Subcutaneous abdominal adipose tissue (tissue), 5 donors: ENCODE measurements around the gene KIAA0040.

Experiments used
- H3K27ac ChIP-seq: one replicate; pipeline ENCODE4 v1.7.0; 2013; ENCODE audit warnings: low read depth, mild to moderate bottlenecking, inconsistent platforms, low read length, moderate library complexity
- H3K27me3 ChIP-seq, 5 donors: one replicate each; pipeline ENCODE4 v1.7.0; 2013; ENCODE audit warnings: low read length in 5 of 5, inconsistent platforms in 1 of 5; ENCODE audit not compliant: control insufficient read depth in 5 of 5, insufficient read depth in 4 of 5
- H3K36me3 ChIP-seq, 5 donors: one replicate each; pipeline ENCODE4 v1.7.0; 2013; ENCODE audit warnings: low read length in 5 of 5; ENCODE audit not compliant: control insufficient read depth in 5 of 5, insufficient read depth in 5 of 5
- H3K4me1 ChIP-seq, 5 donors: one replicate each; pipeline ENCODE4 v1.7.0; 2013; ENCODE audit warnings: low read length in 5 of 5, mild to moderate bottlenecking in 3 of 5, moderate library complexity in 1 of 5; ENCODE audit not compliant: control insufficient read depth in 5 of 5, insufficient read depth in 5 of 5
- H3K4me3 ChIP-seq, 5 donors: one replicate each; pipeline ENCODE4 v1.7.0; 2013; ENCODE audit warnings: low read length in 5 of 5, low read depth in 1 of 5
- H3K9ac ChIP-seq, 5 donors: one replicate each; pipeline ENCODE4 v1.7.0; 2013; ENCODE audit warnings: low read length in 5 of 5, mild to moderate bottlenecking in 4 of 5, moderate library complexity in 3 of 5
- H3K9me3 ChIP-seq, 5 donors: one replicate each; pipeline ENCODE4 v1.7.0; 2013; ENCODE audit warnings: low read length in 5 of 5; ENCODE audit not compliant: control insufficient read depth in 5 of 5
- donor health status: healthy.
- donor health status: healthy.
- donor health status: healthy.
- donor health status: healthy.
- donor health status: healthy.

Gene KIAA0040

GRCh38 chr1:175192630-175193526 is at the start of gene KIAA0040:
Gene KIAA0040, minus strand, starts transcription at chr1:175192776. Its CDS starts 31,763 bp downstream, at chr1:175161013.
- peak within 1 kb of the TSS; percentile 83 to 94 (median 87) for H3K9ac ChIP-seq
- H3K4me1 ChIP-seq: peaks cover 8 to 60% (median 50%) of the 10 kb centered on the region in 5 donors

GRCh38 chr1:175237389-175237788 is 44.8 kb upstream of the KIAA0040 start:
- peaks cover 1 to 15% (median 9%) of the 10 kb centered on the region in 5 donors for H3K4me1 ChIP-seq
- no peaks in the 10 kb centered on the region for H3K36me3 ChIP-seq
- H3K4me3 ChIP-seq: no peak overlapping the region
- H3K27ac ChIP-seq: no peak overlapping the region
- H3K27me3 ChIP-seq: no peaks in the 10 kb centered on the region
- H3K9me3 ChIP-seq: no peaks in the 10 kb centered on the region
- H3K9ac ChIP-seq: no peak overlapping the region

More at GRCh38 chr1:175192630-175193526, at the start of gene KIAA0040:
- H3K27me3 ChIP-seq: no peaks in the 10 kb centered on the region
- H3K4me3 ChIP-seq: peak within 1 kb of the TSS; percentile 77 to 93 (median 87)
- H3K27ac ChIP-seq: peak within 1 kb of the TSS; percentile 87
- no peaks in the 10 kb centered on the region for H3K9me3 ChIP-seq
- peaks cover 0 to under 1% (median 0%) of the 10 kb centered on the region in 5 donors for H3K36me3 ChIP-seq

GRCh38 chr1:175234639-175235038 is 42.1 kb upstream of the KIAA0040 start:
- Histone ChIP-seq H3K9me3 (no peaks in the 10 kb centered on the region), H3K9ac (no peak overlapping the region), H3K4me1 (peaks cover 1 to 18% (median 12%) of the 10 kb centered on the region in 5 donors), H3K27me3 (no peaks in the 10 kb centered on the region), H3K27ac (no peak overlapping the region), H3K36me3 (no peaks in the 10 kb centered on the region), H3K4me3 (no peak overlapping the region)

GRCh38 chr1:175232335-175232734 is 39.8 kb upstream of the KIAA0040 start:
- Histone ChIP-seq H3K9me3 (no peaks in the 10 kb centered on the region), H3K4me1 (peaks cover 1 to 18% (median 14%) of the 10 kb centered on the region in 5 donors), H3K9ac (no peak overlapping the region), H3K36me3 (no peaks in the 10 kb centered on the region), H3K4me3 (no peak overlapping the region), H3K27ac (no peak overlapping the region), H3K27me3 (no peaks in the 10 kb centered on the region)

- H3K27ac ChIP-seq: no peak overlapping the region
- no peaks in the 10 kb centered on the region for H3K36me3 ChIP-seq
- no peak overlapping the region for H3K9ac ChIP-seq
- H3K27me3 ChIP-seq: no peaks in the 10 kb centered on the region
- peaks cover 0 to 19% (median 15%) of the 10 kb centered on the region in 5 donors for H3K4me1 ChIP-seq
- H3K9me3 ChIP-seq: no peaks in the 10 kb centered on the region
- no peak overlapping the region for H3K4me3 ChIP-seq
Observed at GRCh38 chr1:175225805-175226129, 33.2 kb upstream of the KIAA0040 start.

- H3K36me3 ChIP-seq: no peaks in the 10 kb centered on the region
- H3K27ac ChIP-seq: no peak overlapping the region
- H3K9me3 ChIP-seq: no peaks in the 10 kb centered on the region
Observed at GRCh38 chr1:175222296-175222938, 29.8 kb upstream of the KIAA0040 start.

GRCh38 chr1:175221557-175222175 is 29.1 kb upstream of the KIAA0040 start:
- Histone ChIP-seq H3K4me3 (no peak overlapping the region), H3K36me3 (no peaks in the 10 kb centered on the region), H3K4me1 (peaks cover 8 to 52% (median 45%) of the 10 kb centered on the region in 5 donors), H3K9ac (peak overlapping the region in 1 of 5 donors; percentile 8), H3K27ac (peak overlapping the region; percentile 67), H3K27me3 (no peaks in the 10 kb centered on the region), H3K9me3 (no peaks in the 10 kb centered on the region)

More at GRCh38 chr1:175222296-175222938, 29.8 kb upstream of the KIAA0040 start:
- H3K27me3 ChIP-seq: no peaks in the 10 kb centered on the region
- peaks cover 8 to 50% (median 45%) of the 10 kb centered on the region in 5 donors for H3K4me1 ChIP-seq
- no peak overlapping the region for H3K4me3 ChIP-seq
- H3K9ac ChIP-seq: no peak overlapping the region

- peak overlapping the region; percentile 67 for H3K27ac ChIP-seq
- no peaks in the 10 kb centered on the region for H3K36me3 ChIP-seq
- no peaks in the 10 kb centered on the region for H3K27me3 ChIP-seq
- peaks cover 8 to 52% (median 45%) of the 10 kb centered on the region in 5 donors for H3K4me1 ChIP-seq
- peak overlapping the region in 1 of 5 donors; percentile 19 for H3K9ac ChIP-seq
- no peak overlapping the region for H3K4me3 ChIP-seq
- no peaks in the 10 kb centered on the region for H3K9me3 ChIP-seq
Observed at GRCh38 chr1:175220853-175221556, 28.4 kb upstream of the KIAA0040 start.

- no peaks in the 10 kb centered on the region for H3K9me3 ChIP-seq
- H3K27ac ChIP-seq: peak overlapping the region; percentile 22
- H3K36me3 ChIP-seq: no peaks in the 10 kb centered on the region
- H3K27me3 ChIP-seq: no peaks in the 10 kb centered on the region
- peaks cover 8 to 52% (median 45%) of the 10 kb centered on the region in 5 donors for H3K4me1 ChIP-seq
- no peak overlapping the region for H3K4me3 ChIP-seq
- H3K9ac ChIP-seq: no peak overlapping the region
Observed at GRCh38 chr1:175219774-175220173, 27.2 kb upstream of the KIAA0040 start.
